Heart left ventricle (tissue), 16 donors: ENCODE data around the gene NRM. TPM values are rescaled to one million over a fixed set of nuclear protein-coding genes. Genes with fewer than 3 reads are reported as not detected.

ENCODE experiments used
- ATAC-seq, 4 donors: fragments of 200-7000 bp; cut with Tn5 transposase; one replicate each; pipeline ENCODE4 v1.9.1; 2020 to 2022; ENCODE audit warnings: moderate library complexity in 4 of 4, mild to moderate bottlenecking in 3 of 4, moderate number of reproducible peaks in 1 of 4
- DNase-seq, 5 donors: peaks; one replicate each; pipeline ENCODE4 v3.0.0-alpha.2; 2020
- H3K27ac ChIP-seq, 12 donors: fragments of 200-600 bp; sonication (generic) in 4 of 12; one replicate each; pipeline versions ENCODE4 v1.5.0 to v1.8.0; 2016 to 2022; ENCODE audit warnings: mild to moderate bottlenecking in 2 of 12
- H3K27me3 ChIP-seq, 9 donors: fragments of 200-600 bp; sonication (generic) in 2 of 9; one replicate each; pipeline versions ENCODE4 v1.5.1 to v1.8.0; 2016 to 2022; ENCODE audit warnings: mild to moderate bottlenecking in 3 of 9
- H3K36me3 ChIP-seq, 9 donors: fragments of 200-600 bp; sonication (generic) in 2 of 9; one replicate each; pipeline versions ENCODE4 v1.5.0 to v1.8.0; 2018 to 2022; ENCODE audit warnings: mild to moderate bottlenecking in 2 of 9
- H3K4me1 ChIP-seq, 12 donors: fragments of 200-600 bp; sonication (generic) in 4 of 12; one replicate each; pipeline versions ENCODE4 v1.5.0 to v1.8.0; 2016 to 2022; ENCODE audit warnings: mild to moderate bottlenecking in 3 of 12
- H3K4me3 ChIP-seq, 12 donors: fragments of 200-600 bp; sonication (generic) in 4 of 12; one replicate each; pipeline versions ENCODE4 v1.5.0 to v1.8.0; 2017 to 2022; ENCODE audit warnings: mild to moderate bottlenecking in 9 of 12, moderate library complexity in 4 of 12
- H3K9me3 ChIP-seq, 12 donors: fragments of 200-600 bp; sonication (generic) in 4 of 12; one replicate each; pipeline versions ENCODE4 v1.5.0 to v1.8.0; 2016 to 2022; ENCODE audit warnings: mild to moderate bottlenecking in 1 of 12
- POLR2A ChIP-seq, 2 donors: fragments of 450-650 bp; IDR thresholded peaks; one replicate each; pipeline ENCODE4 v1.6.1; 2017; ENCODE audit warnings: antibody characterized with exemption in 2 of 2, mild to moderate bottlenecking in 2 of 2, moderate library complexity in 2 of 2
- WGBS, 4 donors: extraction: QIAGEN DNeasy Blood & Tissue Kit in 2 of 4; methylation state at CpG; one replicate each; pipeline versions ENCODE4 v1.1.5 to v1.1.7; 2013 to 2018; 5-methylcytosine and 5-hydroxymethylcytosine counted together
- intact Hi-C, 10 donors: fragments of 100-400 bp; cut with DNase I; formaldehyde crosslinking; loops; one replicate each; pipeline versions ENCODE4 v1.11.1 to v1.14.2; 2022
- polyA plus RNA-seq, 2 donors: library from polyadenylated mRNA; stranded (reverse); fragments of 200-250 nt; gene quantifications; one replicate each; pipeline ENCODE4 v1.2.3, GENCODE V29; 2013
- total RNA-seq, 9 donors: library from RNA; depleted of rRNA in 2 of 9; stranded (reverse); fragments of >200 nt in 2 of 9; fragmentation: NEBNext Ultra II Directional in 3 of 9; extraction: Animal tissue kit (Norgen Biotek cat#: 25700) in 3 of 9; gene quantifications; one replicate each; pipeline versions ENCODE4 v1.1.0 to v1.2.4, GENCODE V29; 2016 to 2023
- TF ChIP-seq, protein P1 (sequence below), 12 donors: fragments of 200-600 bp; sonication (generic) in 4 of 12; IDR thresholded peaks; one replicate each; pipeline versions ENCODE4 v1.5.0 to v1.8.0; 2018 to 2022; ENCODE audit warnings: antibody characterized with exemption in 12 of 12, mild to moderate bottlenecking in 5 of 12
- donor health status: ischemic (EF 13 %, LVEDD 7.1; RV severe dilation, severe dysfunction).
- donor health status: healthy with polysubstance abuse.
- donor health status: DM: no; HTN: yes; CAD: no.
- donor health status: DM: no; HTN: no; CAD: no.
- donor health status: ischemic (EF 25% LVEDD 6.9; RV normal size, moderate dysfunction).
- donor health status: ischemic (EF 25% LVEDD 5.7; RV mildly dilated, moderate dysfunction).
- donor health status: healthy.
- donor health status: DM: yes; HTN: yes; CAD: no.
- donor health status: ischemic (EF 35%, LVEDD 5.7; RV mildly dilated, moderate dysfunction).
- donor health status: nonischemic (EF 11% LVEDD 7.7; RV severe dilation, severe dysfunction).
- donor health status: DM: yes; HTN: yes; CAD: no.
- donor health status: PGD.
- donor health status: ischemic (EF 29% LVEDD 5.4; RV normal size, mild dysfunction).
- donor health status: nonischemic (EF 23%, LVEDD 6.1; RV moderate dilation, normal function).

The NRM gene
- total and polyA plus RNA-seq, 11 donors, result 2.2 to 9.6 (median 3.9) TPM

DNA sequence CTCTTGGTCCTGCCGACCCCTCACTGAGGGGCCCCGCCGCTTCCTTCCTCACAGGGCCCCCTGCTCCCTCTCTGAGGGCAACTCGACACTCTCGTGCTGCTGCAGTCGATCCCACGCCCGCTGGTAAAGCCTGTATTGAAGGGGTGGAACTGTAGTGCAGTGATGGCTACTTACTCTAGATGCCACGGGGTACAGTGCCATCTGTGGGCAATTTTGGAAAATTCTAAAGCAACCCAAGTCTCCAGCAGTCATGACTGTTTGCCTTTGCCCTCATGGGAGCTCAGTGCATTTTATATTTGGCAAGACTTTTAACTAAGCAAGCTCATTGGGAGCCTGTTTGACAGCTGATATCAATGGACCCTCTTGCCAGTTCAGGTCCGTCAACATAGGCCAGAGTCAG is 50.3 kb downstream of the NRM start:
- Histone ChIP-seq H3K27ac (no peak overlapping the region), H3K27me3 (no peaks in the 10 kb centered on the region), H3K4me1 (peaks cover 0 to 7% (median 0%) of the 10 kb centered on the region in 12 donors), H3K9me3 (no peaks in the 10 kb centered on the region), H3K4me3 (no peak overlapping the region), H3K36me3 (peaks cover 0 to 67% (median 39%) of the 10 kb centered on the region in 9 donors)
- intact Hi-C loops, result no loop called here
- 82 to 89% (median 87%) methylated on average over 10 of the region's 10 CpGs for WGBS, 4 donors
- ATAC-seq (peak in 1 of 4 donors; percentile 11), DNase-seq (no peak)
- TF ChIP-seq, protein P1, sequence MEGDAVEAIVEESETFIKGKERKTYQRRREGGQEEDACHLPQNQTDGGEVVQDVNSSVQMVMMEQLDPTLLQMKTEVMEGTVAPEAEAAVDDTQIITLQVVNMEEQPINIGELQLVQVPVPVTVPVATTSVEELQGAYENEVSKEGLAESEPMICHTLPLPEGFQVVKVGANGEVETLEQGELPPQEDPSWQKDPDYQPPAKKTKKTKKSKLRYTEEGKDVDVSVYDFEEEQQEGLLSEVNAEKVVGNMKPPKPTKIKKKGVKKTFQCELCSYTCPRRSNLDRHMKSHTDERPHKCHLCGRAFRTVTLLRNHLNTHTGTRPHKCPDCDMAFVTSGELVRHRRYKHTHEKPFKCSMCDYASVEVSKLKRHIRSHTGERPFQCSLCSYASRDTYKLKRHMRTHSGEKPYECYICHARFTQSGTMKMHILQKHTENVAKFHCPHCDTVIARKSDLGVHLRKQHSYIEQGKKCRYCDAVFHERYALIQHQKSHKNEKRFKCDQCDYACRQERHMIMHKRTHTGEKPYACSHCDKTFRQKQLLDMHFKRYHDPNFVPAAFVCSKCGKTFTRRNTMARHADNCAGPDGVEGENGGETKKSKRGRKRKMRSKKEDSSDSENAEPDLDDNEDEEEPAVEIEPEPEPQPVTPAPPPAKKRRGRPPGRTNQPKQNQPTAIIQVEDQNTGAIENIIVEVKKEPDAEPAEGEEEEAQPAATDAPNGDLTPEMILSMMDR (IDR thresholded peaks at IDR 0.05), result no peak
- TF ChIP-seq POLR2A (IDR thresholded peaks at IDR 0.05), result no peak

Other genes with a start within 250 kb of the NRM start
- 100 to 1,000 TPM in 8 of 9 donors, 10 to 100 TPM in 1; 96.1 to 560 (median 162) TPM for gene HLA-E, start 201.5 kb downstream of the NRM start, total RNA-seq
- gene HLA-E, start 201.5 kb downstream of the NRM start, polyA plus RNA-seq, result 100 to 1,000 TPM; 160 to 200 TPM
- 10 to 100 TPM in 8 of 9 donors, 1 to 10 TPM in 1; 9.1 to 32.4 (median 17.4) TPM for gene GNL1, start 134.5 kb downstream of the NRM start, total RNA-seq
- 10 to 100 TPM; 17.7 to 33.5 TPM for gene GNL1, start 134.5 kb downstream of the NRM start, polyA plus RNA-seq
- 1 to 10 TPM; 1.9 to 4.5 (median 2.9) TPM for gene PRR3, start 133.7 kb downstream of the NRM start, total RNA-seq
- gene PRR3, start 133.7 kb downstream of the NRM start, polyA plus RNA-seq, result 1 to 10 TPM; 3.4 to 3.6 TPM
- gene ABCF1, start 119.5 kb downstream of the NRM start, total RNA-seq, result 10 to 100 TPM; 35.1 to 49.0 (median 39.8) TPM
- 10 to 100 TPM; 28.0 to 76.8 TPM for gene ABCF1, start 119.5 kb downstream of the NRM start, polyA plus RNA-seq
- 10 to 100 TPM; 21.7 to 44.9 (median 29.9) TPM for gene PPP1R10, start 73.7 kb downstream of the NRM start, total RNA-seq
- gene PPP1R10, start 73.7 kb downstream of the NRM start, polyA plus RNA-seq, result 1 to 10 TPM; 9.4 to 9.6 TPM
- 100 to 1,000 TPM in 6 of 9 donors, 10 to 100 TPM in 3; 84.2 to 160 (median 122) TPM for gene MRPS18B, start 73.1 kb downstream of the NRM start, total RNA-seq
- gene MRPS18B, start 73.1 kb downstream of the NRM start, polyA plus RNA-seq, result 100 to 1,000 TPM; 102 to 219 TPM
- 1 to 10 TPM; 1.1 to 7.0 (median 3.3) TPM for gene ATAT1, start 64.1 kb downstream of the NRM start, total RNA-seq
- 1 to 10 TPM; 2.7 to 3.5 TPM for gene ATAT1, start 64.1 kb downstream of the NRM start, polyA plus RNA-seq
- 10 to 100 TPM; 27.9 to 58.9 (median 47.4) TPM for gene C6orf136, start 43.9 kb downstream of the NRM start, total RNA-seq
- gene C6orf136, start 43.9 kb downstream of the NRM start, polyA plus RNA-seq, result 10 to 100 TPM; 46.0 to 79.3 TPM
- 10 to 100 TPM; 17.6 to 26.1 (median 21.0) TPM for gene DHX16, start 18.0 kb downstream of the NRM start, total RNA-seq
- gene DHX16, start 18.0 kb downstream of the NRM start, polyA plus RNA-seq, result 10 to 100 TPM; 16.1 to 39.4 TPM
- 10 to 100 TPM; 11.9 to 77.2 (median 18.5) TPM for gene PPP1R18, start 4.3 kb downstream of the NRM start, total RNA-seq
- 10 to 100 TPM; 19.4 to 21.8 TPM for gene PPP1R18, start 4.3 kb downstream of the NRM start, polyA plus RNA-seq
- 10 to 100 TPM; 10.6 to 25.0 (median 17.5) TPM for gene MDC1, start 26.3 kb upstream of the NRM start, total RNA-seq
- 10 to 100 TPM in 1 of 2 donors, 1 to 10 TPM in 1; 8.6 to 13.9 TPM for gene MDC1, start 26.3 kb upstream of the NRM start, polyA plus RNA-seq
- gene TUBB, start 29.4 kb upstream of the NRM start, total RNA-seq, result 100 to 1,000 TPM; 183 to 474 (median 238) TPM
- 100 to 1,000 TPM; 195 to 497 TPM for gene TUBB, start 29.4 kb upstream of the NRM start, polyA plus RNA-seq
- gene FLOT1, start 51.7 kb upstream of the NRM start, total RNA-seq, result 100 to 1,000 TPM; 166 to 282 (median 211) TPM
- 100 to 1,000 TPM; 291 to 310 TPM for gene FLOT1, start 51.7 kb upstream of the NRM start, polyA plus RNA-seq
- gene IER3, start 53.6 kb upstream of the NRM start, total RNA-seq, result 100 to 1,000 TPM in 2 of 9 donors, 10 to 100 TPM in 6, 1 to 10 TPM in 1; 8.7 to 127 (median 69.8) TPM
- 100 to 1,000 TPM in 1 of 2 donors, 10 to 100 TPM in 1; 33.3 to 119 TPM for gene IER3, start 53.6 kb upstream of the NRM start, polyA plus RNA-seq
- 10 to 100 TPM; 18.0 to 50.0 (median 38.4) TPM for gene DDR1, start 193.5 kb upstream of the NRM start, total RNA-seq
- gene DDR1, start 193.5 kb upstream of the NRM start, polyA plus RNA-seq, result 10 to 100 TPM; 11.8 to 14.1 TPM
- gene GTF2H4, start 217.2 kb upstream of the NRM start, total RNA-seq, result 10 to 100 TPM in 7 of 9 donors, 1 to 10 TPM in 2; 4.2 to 19.9 (median 14.5) TPM
- 10 to 100 TPM; 14.7 to 22.4 TPM for gene GTF2H4, start 217.2 kb upstream of the NRM start, polyA plus RNA-seq
- 10 to 100 TPM; 10.7 to 28.5 (median 18.8) TPM for gene VARS2, start 223.3 kb upstream of the NRM start, total RNA-seq
- 10 to 100 TPM; 12.1 to 19.7 TPM for gene VARS2, start 223.3 kb upstream of the NRM start, polyA plus RNA-seq
- not detected for gene SFTA2, start 241.2 kb upstream of the NRM start, total RNA-seq
- not detected for gene SFTA2, start 241.2 kb upstream of the NRM start, polyA plus RNA-seq
- under 1 TPM in 1 of 9 donors, not detected in 8; 0.11 TPM for gene MUCL3, start 250.0 kb upstream of the NRM start, total RNA-seq
- under 1 TPM in 1 of 2 donors, not detected in 1; 0.03 TPM for gene MUCL3, start 250.0 kb upstream of the NRM start, polyA plus RNA-seq